HCT116 (cell line): Measurements from ENCODE around the gene ARID3A. TPM values are rescaled to one million over a fixed set of nuclear protein-coding genes. Genes with fewer than 3 reads are reported as not detected.

Source experiments
- ATAC-seq: fragments of 200-7000 bp; cut with Tn5 transposase; 2 replicates; pipeline ENCODE4 v1.9.1; 2020; ENCODE audit warnings: mild to moderate bottlenecking, moderate library complexity
- BruUV-seq: library from RNA; stranded (reverse); fragments of 400-500 nt; replicated peaks from 2 replicates; lab custom pipeline; 2021; lab: Mats Ljungman, UMichigan
- CTCF ChIA-PET: fragments of 300-600 bp; sonication (Branson Sonifier 250); formaldehyde crosslinking; loops from one replicate; lab custom pipeline; 2021; ENCODE audit warnings: antibody characterized with exemption; lab: Charles Lee
- POLR2A ChIA-PET: fragments of 300-600, 350-600 bp; sonication (Branson Sonifier 250); formaldehyde crosslinking; loops from one replicate; lab custom pipeline; 2021; ENCODE audit warnings: antibody characterized with exemption; lab: Charles Lee
- RAD21 ChIA-PET, 2 experiments: fragments of 300-600 bp; sonication (Branson Sonifier 250); formaldehyde crosslinking; loops; one replicate each; lab custom pipeline; 2023; ENCODE audit warnings: low total read pairs in 2 of 2; ENCODE audit not compliant: uncharacterized antibody in 2 of 2, unreplicated experiment in 2 of 2, low non-redundant PET in 1 of 2; lab: Charles Lee
- DNase-seq: peaks from one replicate; pipeline ENCODE4 v3.0.0-alpha.2; 2010; ENCODE audit warnings: low read depth, low spot score
- H2AFZ ChIP-seq: fragments of 200-600 bp; shearing (Covaris generic), sonication (generic); 2 replicates; pipeline ENCODE4 v1.6.1; 2017; ENCODE audit warnings: low read depth, mixed run types, mixed read lengths, antibody characterized with exemption, low read length; ENCODE audit not compliant: poor library complexity, severe bottlenecking
- H3K27ac ChIP-seq: 2 replicates; pipeline ENCODE4 v1.5.1; 2012; ENCODE audit warnings: low read depth, low read length
- H3K27me3 ChIP-seq: fragments of 200-600 bp; sonication (generic); 2 replicates; pipeline ENCODE4 v1.6.1; 2016; ENCODE audit warnings: mixed run types, low read length, mixed read lengths; ENCODE audit not compliant: insufficient read depth
- H3K36me3 ChIP-seq, 2 experiments: fragments of 200-500 bp in 1 of 2; fragments of 200-600 bp in 1 of 2; sonication (Bioruptor generic) in 1 of 2; sonication (generic) in 1 of 2; 2 replicates each; pipeline versions ENCODE4 v1.5.1 to v1.6.1; 2014 to 2016; ENCODE audit warnings: low read length in 2 of 2, inconsistent platforms in 1 of 2, mixed read lengths in 1 of 2, mixed run types in 1 of 2; ENCODE audit not compliant: insufficient read depth in 2 of 2, control insufficient read depth in 1 of 2
- H3K4me1 ChIP-seq, 2 experiments: fragments of 200-600 bp in 1 of 2; sonication (generic) in 1 of 2; 2 replicates each; pipeline versions ENCODE4 v1.5.1 to v1.6.1; 2012 to 2017; ENCODE audit warnings: low read length in 2 of 2, inconsistent platforms in 1 of 2, mild to moderate bottlenecking in 1 of 2, mixed read lengths in 1 of 2, mixed run types in 1 of 2, moderate library complexity in 1 of 2; ENCODE audit not compliant: insufficient read depth in 2 of 2, control insufficient read depth in 1 of 2
- H3K4me2 ChIP-seq: fragments of 200-600 bp; sonication (generic); 2 replicates; pipeline ENCODE4 v1.6.1; 2017; ENCODE audit warnings: mixed run types, low read length, mixed read lengths
- H3K4me3 ChIP-seq, 2 experiments: fragments of 200-600 bp in 1 of 2; sonication (generic) in 1 of 2; replicated peaks in 1 of 2; 2 replicates each; pipeline ENCODE4 v1.5.1; 2011 to 2016; ENCODE audit warnings: low read length in 2 of 2, control low read depth in 1 of 2, low read depth in 1 of 2, mild to moderate bottlenecking in 1 of 2, mixed read lengths in 1 of 2, mixed run types in 1 of 2
- H3K79me2 ChIP-seq: fragments of 200-600 bp; sonication (generic); 2 replicates; pipeline ENCODE4 v1.6.1; 2017; ENCODE audit warnings: mild to moderate bottlenecking, mixed run types, low read length, moderate library complexity, mixed read lengths; ENCODE audit not compliant: insufficient read depth
- H3K9ac ChIP-seq: fragments of 200-600 bp; sonication (generic); 2 replicates; pipeline ENCODE4 v1.6.1; 2016; ENCODE audit warnings: low read length, mixed read lengths
- H3K9me2 ChIP-seq: fragments of 200-600 bp; sonication (generic), shearing (Covaris generic); 2 replicates; pipeline ENCODE4 v1.6.1; 2017; ENCODE audit warnings: mixed run types, mild to moderate bottlenecking, moderate library complexity; ENCODE audit not compliant: insufficient read depth
- H3K9me3 ChIP-seq, 2 experiments: fragments of 200-500 bp in 1 of 2; fragments of 200-600 bp in 1 of 2; sonication (Bioruptor generic) in 1 of 2; sonication (generic) in 1 of 2; 2 replicates each; pipeline ENCODE4 v1.6.1; 2014 to 2017; ENCODE audit warnings: low read length in 2 of 2, mixed read lengths in 2 of 2, inconsistent platforms in 1 of 2, low read depth in 1 of 2, mild to moderate bottlenecking in 1 of 2, mixed run types in 1 of 2, moderate library complexity in 1 of 2; ENCODE audit not compliant: control insufficient read depth in 1 of 2, insufficient read depth in 1 of 2
- H4K20me1 ChIP-seq: fragments of 200-600 bp; sonication (generic), shearing (Covaris generic); 2 replicates; pipeline ENCODE4 v1.6.1; 2017; ENCODE audit warnings: mixed run types, mild to moderate bottlenecking, moderate library complexity; ENCODE audit not compliant: insufficient read depth
- ATF3 ChIP-seq: IDR thresholded peaks from 2 replicates; pipeline ENCODE4 v1.6.1; 2012
- CBX3 ChIP-seq: IDR thresholded peaks from 2 replicates; pipeline ENCODE4 v1.6.1; 2012; ENCODE audit warnings: low read depth
- CEBPB ChIP-seq: IDR thresholded peaks from 2 replicates; pipeline ENCODE4 v1.6.1; 2012; ENCODE audit warnings: low read depth
- CTCF ChIP-seq, 3 experiments: fragments of 200-600 bp in 1 of 3; sonication (generic) in 1 of 3; IDR thresholded peaks in 2 of 3; conservative IDR thresholded peaks in 1 of 3; 2 replicates each; pipeline ENCODE4 v1.5.1; 2012 to 2017; ENCODE audit warnings: low read depth in 2 of 3, low read length in 2 of 3, antibody characterized with exemption in 1 of 3, borderline replicate concordance in 1 of 3, control low read depth in 1 of 3, mild to moderate bottlenecking in 1 of 3, mixed read lengths in 1 of 3, mixed run types in 1 of 3, moderate library complexity in 1 of 3; ENCODE audit not compliant: insufficient read depth in 1 of 3
- ELF1 ChIP-seq: IDR thresholded peaks from 2 replicates; pipeline ENCODE4 v1.6.1; 2012; ENCODE audit warnings: low read depth, borderline replicate concordance
- EZH2 ChIP-seq: fragments of 200-600 bp; sonication (generic); IDR thresholded peaks from 2 replicates; pipeline ENCODE4 v1.6.1; 2017; ENCODE audit warnings: antibody characterized with exemption, mixed run types
- FOSL1 ChIP-seq: IDR thresholded peaks from 2 replicates; pipeline ENCODE4 v1.6.1; 2012; ENCODE audit warnings: low read depth
- MAX ChIP-seq: IDR thresholded peaks from 2 replicates; pipeline ENCODE4 v1.6.1; 2012
- POLR2A ChIP-seq: IDR thresholded peaks from 2 replicates; pipeline ENCODE4 v1.7.0; 2011; ENCODE audit warnings: borderline replicate concordance; ENCODE audit not compliant: insufficient read depth, insufficient read length; ENCODE audit errors: extremely low read depth
- POLR2AphosphoS5 ChIP-seq: IDR thresholded peaks from 2 replicates; pipeline ENCODE4 v1.6.1; 2011; ENCODE audit warnings: mild to moderate bottlenecking, low read depth, low read length, moderate library complexity
- RAD21 ChIP-seq: IDR thresholded peaks from 2 replicates; pipeline ENCODE4 v1.6.1; 2012; ENCODE audit warnings: low read depth, mild to moderate bottlenecking
- SIN3A ChIP-seq: IDR thresholded peaks from 2 replicates; pipeline ENCODE4 v1.6.1; 2012; ENCODE audit warnings: low read depth
- SP1 ChIP-seq: IDR thresholded peaks from 2 replicates; pipeline ENCODE4 v1.6.1; 2012; ENCODE audit warnings: low read depth
- SRF ChIP-seq: IDR thresholded peaks from 2 replicates; pipeline ENCODE4 v1.6.1; 2012; ENCODE audit warnings: low read depth
- TCF7L2 ChIP-seq: IDR thresholded peaks from 2 replicates; pipeline ENCODE4 v1.7.0; 2011; ENCODE audit warnings: borderline replicate concordance, inconsistent platforms; ENCODE audit not compliant: insufficient read depth, insufficient read length; ENCODE audit errors: extremely low read depth
- YY1 ChIP-seq: IDR thresholded peaks from 2 replicates; pipeline ENCODE4 v1.6.1; 2011; ENCODE audit warnings: low read length, low read depth, moderate library complexity, mild to moderate bottlenecking; ENCODE audit not compliant: insufficient replicate concordance; ENCODE audit errors: extremely low read depth
- ZBTB33 ChIP-seq: IDR thresholded peaks from 2 replicates; pipeline ENCODE4 v1.6.1; 2011; ENCODE audit warnings: mild to moderate bottlenecking, low read length, moderate library complexity; ENCODE audit not compliant: insufficient replicate concordance; ENCODE audit errors: extremely low read depth
- ZNF274 ChIP-seq: fragments of 200-500 bp; sonication (Bioruptor generic); IDR thresholded peaks from 2 replicates; pipeline ENCODE4 v1.6.1; 2014; ENCODE audit warnings: mild to moderate bottlenecking, low read depth, low read length, inconsistent platforms
- intact Hi-C: fragments of 100-400 bp; cut with micrococcal nuclease; formaldehyde crosslinking; loops from 2 replicates; pipeline ENCODE4 v1.10.0; 2022
- total RNA-seq: library from RNA; stranded (reverse); gene quantifications from one replicate; pipeline ENCODE4 v1.2.1, GENCODE V29; 2021; ENCODE audit not compliant: unreplicated experiment

The ARID3A gene
- total RNA-seq, 1 experiment from 2014 or later = 21.8 TPM

- peak overlapping the region; percentile 55 for H3K4me2 ChIP-seq
- TF ChIP-seq SRF (no peak), ZBTB33 (no peak), TCF7L2 (no peak), POLR2AphosphoS5 (no peak), ATF3 (no peak), SIN3A (no peak), ELF1 (no peak), FOSL1 (no peak), MAX (no peak), POLR2A (no peak), ZNF274 (no peak), EZH2 (no peak), YY1 (no peak), CBX3 (no peak), SP1 (no peak), CTCF (IDR thresholded peaks at IDR 0.05 in 2 of 3, conservative IDR thresholded peaks at IDR 0.05 in 1 of 3; ENCODE audit: borderline replicate concordance in 1 of 3, insufficient read depth in 1 of 3, low read depth in 2 of 3, low read length in 2 of 3) (no peak), RAD21 (no peak), CEBPB (no peak)
- H3K79me2 ChIP-seq = peaks cover 81% of the 10 kb centered on the region
- H3K4me3 ChIP-seq = no peak overlapping the region
- BruUV-seq = no TSS peak
- peak overlapping the region; percentile 99; the same call in 1 of the 2 replicates for H3K9ac ChIP-seq
- ATAC-seq (no peak), DNase-seq (no peak)
- H2AFZ ChIP-seq = no peak overlapping the region
- RAD21 ChIA-PET = no interaction called here
- H3K36me3 ChIP-seq = peaks cover 4 to 16% of the 10 kb centered on the region in 2 experiments; a peak in 2 of 4 replicates
- peak overlapping the region; percentile 86 for H3K27ac ChIP-seq
- POLR2A ChIA-PET = no interaction called here
- H3K27me3 ChIP-seq = no peaks in the 10 kb centered on the region
- H3K9me2 ChIP-seq = no peaks in the 10 kb centered on the region
- intact Hi-C loops = no loop called here
- H4K20me1 ChIP-seq = no peaks in the 10 kb centered on the region; the same call in 1 of the 2 replicates
- no peaks in the 10 kb centered on the region for H3K9me3 ChIP-seq
- CTCF ChIA-PET = no interaction called here
- H3K4me1 ChIP-seq = peaks cover 33 to 42% of the 10 kb centered on the region in 2 experiments
These were observed 90.8 kb downstream of the ARID3A start for GRCh38 chr19:1016647-1017114.
